ENCODE results near the gene KLK11. TPM values are rescaled to one million over a fixed set of nuclear protein-coding genes. Genes with fewer than 3 reads are reported as not detected.
"Not testable (repeated sequence)": the region's sequence is repeated elsewhere in the genome, so short reads cannot be mapped to it uniquely, and the experiment has no call there.

Gene KLK11
- total RNA-seq, 1 experiment from 2014 or later = not detected

DNA sequence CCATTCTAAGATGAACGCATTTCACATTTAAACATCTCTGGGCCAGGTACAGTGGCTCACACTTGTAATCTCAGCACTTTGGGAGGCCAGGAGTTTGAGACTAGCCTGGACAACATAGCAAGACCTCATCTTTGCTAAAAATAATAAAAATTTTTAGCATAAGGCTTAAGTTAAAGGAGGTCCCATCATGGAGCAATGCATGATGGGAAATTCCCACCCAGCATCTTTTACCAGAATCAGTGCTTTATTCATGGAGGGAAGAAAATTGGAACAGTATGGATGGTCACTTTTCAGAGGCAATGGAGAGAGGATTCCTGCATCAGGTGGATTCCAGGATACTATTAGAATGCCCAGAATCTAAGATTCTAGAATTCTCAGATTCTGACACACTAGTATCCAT, 21.2 kb downstream of the KLK11 start:
- DNase-seq (ENCODE audit: low read depth) = no peak

DNA sequence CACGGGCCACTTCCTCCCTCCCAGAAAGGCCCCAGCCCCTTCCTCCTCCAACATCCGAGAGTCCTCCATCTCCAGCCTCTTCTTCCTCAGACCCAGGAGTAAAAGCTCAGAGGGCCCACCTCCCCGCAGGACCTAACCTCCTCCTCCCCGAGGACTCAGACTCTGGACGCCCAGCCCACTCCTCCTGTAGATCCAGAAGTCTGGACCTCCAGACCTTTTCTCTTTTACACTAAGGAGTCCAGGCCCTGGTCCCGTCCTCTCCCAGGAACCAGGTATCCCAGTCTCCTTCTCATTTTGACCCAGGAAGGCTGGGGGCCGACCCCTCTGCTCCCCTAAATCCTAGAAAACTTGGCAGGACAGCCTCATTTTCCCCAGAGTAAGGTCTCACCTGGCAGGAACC, 23.1 kb downstream of the KLK11 start:
- DNase-seq (ENCODE audit: low read depth) = no peak

DNA sequence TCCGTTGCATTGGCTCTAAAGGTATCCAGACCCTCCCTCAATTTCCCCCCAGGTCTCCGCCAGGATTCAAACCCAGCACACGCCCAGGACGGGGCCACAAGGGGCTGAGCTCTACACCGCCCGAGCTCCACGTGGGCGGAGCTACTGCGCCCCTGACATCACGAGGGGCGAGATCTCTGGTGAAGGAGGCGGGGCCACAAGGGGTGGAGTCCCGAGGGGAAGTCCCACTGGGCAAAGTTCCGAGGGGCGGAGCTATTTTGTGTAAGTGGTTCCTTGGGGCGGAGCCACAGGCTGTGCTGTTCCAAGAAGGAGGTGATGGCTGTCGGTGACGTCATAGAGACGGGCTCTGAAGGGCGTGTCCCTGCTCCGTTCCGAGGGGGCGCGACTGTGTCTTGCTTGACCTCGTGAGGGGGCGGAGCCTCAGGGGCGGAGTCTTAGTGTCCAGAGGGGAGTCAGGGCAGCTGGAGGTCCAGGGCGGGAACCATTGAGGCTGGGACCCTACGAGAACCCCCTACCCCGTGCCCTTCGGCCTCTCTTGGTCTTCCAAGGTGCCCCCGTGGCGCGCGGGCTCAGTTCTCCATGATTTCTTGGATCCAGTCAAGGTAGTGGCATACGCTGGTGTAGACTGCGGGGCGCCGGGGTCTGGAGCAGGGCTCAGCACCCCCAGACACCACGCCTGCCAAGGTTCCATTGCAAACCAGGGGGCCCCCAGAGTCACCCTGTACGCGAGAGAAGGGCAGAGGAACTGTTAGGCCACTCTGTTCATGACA, 23.7 kb downstream of the KLK11 start:
- DNase-seq (ENCODE audit: low read depth) = peak; percentile 83

DNA sequence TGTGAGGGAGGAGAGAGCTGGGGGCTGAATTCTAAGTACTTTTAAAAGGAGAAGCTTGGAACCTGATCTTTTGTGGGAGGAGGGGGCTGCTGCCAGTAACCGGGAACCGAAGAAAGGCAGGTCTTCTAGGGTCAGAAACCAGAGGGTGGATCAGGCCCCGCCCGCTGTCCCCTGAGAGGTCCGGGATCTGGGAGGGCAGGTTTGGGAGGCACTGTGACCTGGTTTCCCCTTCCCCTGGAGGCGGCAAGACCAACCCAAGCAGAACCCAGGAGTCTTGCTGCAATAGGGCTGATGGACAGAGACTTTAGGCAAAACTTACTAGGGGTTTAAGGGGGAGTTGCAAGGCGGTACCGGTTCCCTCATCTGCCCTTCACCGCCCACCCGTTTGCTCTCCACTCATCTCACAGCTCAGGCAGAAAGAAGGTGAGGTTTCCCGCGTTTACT, 24.3 kb downstream of the KLK11 start:
- no peak for DNase-seq (ENCODE audit: low read depth)

DNA sequence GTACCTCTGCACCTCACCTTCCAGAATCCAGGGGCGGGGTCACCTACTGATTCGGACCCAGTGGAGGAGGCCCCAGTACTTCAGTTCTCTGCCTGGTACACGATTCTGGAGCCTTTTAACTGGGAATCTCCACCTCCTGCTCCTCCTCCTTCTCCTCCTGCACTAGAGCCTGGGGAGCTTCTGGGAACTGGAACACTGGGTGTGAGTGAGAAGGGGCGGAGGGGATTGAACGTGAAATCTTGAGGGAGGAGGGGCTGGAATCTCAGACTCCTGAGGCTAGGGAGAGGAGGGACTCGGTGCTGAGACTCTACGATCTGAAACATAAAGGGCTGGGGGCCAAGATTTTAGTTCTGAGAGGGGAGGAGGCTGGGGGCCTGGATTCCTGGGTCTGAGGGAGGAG, 24.9 kb downstream of the KLK11 start, which contains the start of gene KLK8:
Gene KLK8, minus strand, starts transcription at position 90 of the 400 bp plus-strand sequence. CDS start 437 bp downstream, outside the sequence.
- DNase-seq (ENCODE audit: low read depth) = no peak

DNA sequence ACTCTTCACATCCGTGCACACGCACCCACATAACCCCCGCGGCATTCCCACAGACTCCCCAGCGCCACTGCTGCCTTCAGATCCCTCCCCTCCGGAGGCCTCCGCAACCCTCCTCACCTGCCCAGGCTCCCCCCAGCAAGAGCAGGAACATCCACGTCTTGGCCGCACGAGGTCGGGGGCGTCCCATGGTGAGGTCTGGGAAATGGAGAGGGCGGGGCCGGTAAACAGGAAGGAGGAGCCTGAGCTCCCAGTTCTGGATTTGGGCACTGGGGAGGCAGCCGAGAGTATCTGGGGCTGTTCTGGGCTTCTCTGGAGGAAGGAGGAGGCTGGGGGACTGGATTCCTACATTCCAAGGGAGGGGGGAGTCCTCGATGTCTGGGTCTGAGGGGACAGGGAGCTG, 25.4 kb downstream of the KLK11 start:
- no peak for DNase-seq (ENCODE audit: low read depth)

DNA sequence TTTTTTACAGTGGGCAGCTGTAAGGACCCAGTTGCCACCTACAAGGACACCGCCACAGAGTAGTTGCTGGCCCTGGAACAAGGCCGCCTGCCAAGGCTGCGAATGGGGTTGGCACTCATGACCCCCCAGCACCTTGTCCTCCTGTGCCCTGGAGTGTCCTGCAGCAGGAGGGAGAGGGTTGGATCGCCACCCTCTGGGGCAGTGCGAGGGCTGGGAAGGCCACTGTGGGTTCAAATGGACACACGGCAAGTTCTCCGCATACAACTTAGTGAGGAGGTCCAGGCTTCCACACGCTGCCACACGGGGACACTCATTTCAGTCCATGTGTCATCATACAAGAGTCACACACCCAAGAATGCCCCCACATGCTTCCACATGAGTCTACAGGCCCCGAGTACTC, 26.0 kb downstream of the KLK11 start:
- no peak for DNase-seq (ENCODE audit: low read depth)

DNA sequence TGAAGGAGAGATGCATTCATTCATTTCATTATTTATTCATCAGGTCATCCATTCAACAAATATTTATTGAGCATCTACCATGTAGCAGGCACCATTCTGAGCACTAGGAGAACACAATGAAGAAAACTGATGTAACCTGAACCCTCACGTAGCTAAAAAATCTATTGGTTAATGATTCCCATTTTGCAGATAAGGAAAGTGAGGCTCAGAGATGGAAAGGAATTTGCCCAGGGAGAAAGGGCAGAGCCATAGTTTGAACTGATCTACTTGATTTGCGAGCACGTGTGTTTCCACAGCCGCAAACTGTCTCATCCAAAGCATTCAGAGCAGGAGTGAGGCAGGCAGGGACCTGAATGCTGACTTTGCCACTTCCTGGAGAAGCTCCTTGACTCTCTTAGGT, 27.7 kb downstream of the KLK11 start:
- no peak for DNase-seq (ENCODE audit: low read depth)

DNA sequence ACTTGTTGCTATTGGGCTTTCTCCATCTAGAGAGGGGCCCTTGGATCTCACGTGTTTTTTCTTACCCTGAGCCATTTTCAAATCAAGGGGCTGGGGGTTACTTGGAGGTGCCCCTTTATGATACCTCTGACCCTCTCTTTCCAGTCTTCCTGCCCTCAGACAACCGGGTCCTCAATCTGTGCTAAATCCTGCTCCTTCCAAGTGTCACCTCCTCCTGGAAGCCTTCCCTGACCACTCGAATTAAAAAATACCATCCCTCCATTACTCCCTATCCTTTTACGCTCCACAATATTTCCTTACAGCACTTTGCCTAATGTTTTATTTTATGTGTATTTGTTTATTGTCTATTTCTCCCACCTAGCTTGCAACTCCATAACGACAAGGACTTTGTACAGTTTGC, 28.4 kb downstream of the KLK11 start:
- no peak for DNase-seq (ENCODE audit: low read depth)

DNA sequence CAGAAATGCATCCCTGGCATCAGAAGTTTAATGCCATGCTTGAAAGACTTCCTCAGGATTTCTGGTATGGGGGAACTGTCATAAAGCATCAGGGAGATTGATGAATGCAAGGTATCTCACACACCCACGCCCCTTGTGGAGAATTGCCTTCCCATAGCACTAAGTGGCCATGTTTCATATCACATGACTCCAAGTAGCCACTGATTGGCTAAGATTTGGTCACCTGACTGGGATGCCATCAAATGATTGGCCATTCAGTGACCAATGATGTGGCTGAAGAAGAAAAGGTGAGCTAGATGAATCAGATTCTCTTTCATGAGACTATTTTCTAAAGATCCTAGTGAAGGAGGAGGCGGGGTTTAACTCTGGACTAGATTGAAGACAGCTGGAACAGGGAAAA, 32.3 kb downstream of the KLK11 start:
- no peak for DNase-seq (ENCODE audit: low read depth)

DNA sequence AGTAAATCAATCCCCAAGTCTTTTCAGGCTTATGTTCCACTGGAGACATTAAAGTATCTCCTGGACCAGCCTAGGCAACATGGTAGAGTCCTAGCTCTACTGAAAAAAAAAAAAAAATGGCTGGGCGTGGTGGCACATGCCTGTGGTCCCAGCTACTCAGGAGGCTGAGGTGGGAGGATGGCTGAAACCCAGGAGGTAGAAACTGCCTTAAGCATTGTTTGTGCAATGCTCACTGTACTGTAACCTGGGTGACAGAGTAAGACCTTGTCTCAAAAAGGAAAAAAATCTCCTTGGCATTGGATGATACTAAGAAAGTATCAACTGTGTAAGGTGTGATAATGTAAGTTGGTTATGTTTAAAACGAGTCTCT, 33.8 kb downstream of the KLK11 start:
- no peak for DNase-seq (ENCODE audit: low read depth)

DNA sequence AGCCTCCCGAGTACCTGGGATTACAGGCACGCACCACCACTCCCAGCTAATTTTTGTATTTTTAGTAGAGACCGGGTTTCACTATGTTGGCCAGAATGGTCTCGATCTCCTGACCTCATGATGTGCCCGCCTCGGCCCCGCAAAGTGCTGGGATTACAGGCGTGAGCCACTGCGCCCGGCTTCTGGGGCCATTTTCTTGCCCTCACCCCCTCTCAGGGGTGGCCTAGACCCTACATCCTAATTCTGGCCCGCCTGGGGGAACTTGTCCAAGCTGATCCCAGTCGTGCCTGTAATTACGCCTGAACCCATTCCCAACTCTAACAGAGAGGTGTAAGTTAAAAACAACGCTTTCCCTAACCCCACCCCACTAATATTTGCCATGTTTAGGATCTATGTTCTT, 42.0 kb downstream of the KLK11 start:
- DNase-seq (ENCODE audit: low read depth) = not testable (repeated sequence)

DNA sequence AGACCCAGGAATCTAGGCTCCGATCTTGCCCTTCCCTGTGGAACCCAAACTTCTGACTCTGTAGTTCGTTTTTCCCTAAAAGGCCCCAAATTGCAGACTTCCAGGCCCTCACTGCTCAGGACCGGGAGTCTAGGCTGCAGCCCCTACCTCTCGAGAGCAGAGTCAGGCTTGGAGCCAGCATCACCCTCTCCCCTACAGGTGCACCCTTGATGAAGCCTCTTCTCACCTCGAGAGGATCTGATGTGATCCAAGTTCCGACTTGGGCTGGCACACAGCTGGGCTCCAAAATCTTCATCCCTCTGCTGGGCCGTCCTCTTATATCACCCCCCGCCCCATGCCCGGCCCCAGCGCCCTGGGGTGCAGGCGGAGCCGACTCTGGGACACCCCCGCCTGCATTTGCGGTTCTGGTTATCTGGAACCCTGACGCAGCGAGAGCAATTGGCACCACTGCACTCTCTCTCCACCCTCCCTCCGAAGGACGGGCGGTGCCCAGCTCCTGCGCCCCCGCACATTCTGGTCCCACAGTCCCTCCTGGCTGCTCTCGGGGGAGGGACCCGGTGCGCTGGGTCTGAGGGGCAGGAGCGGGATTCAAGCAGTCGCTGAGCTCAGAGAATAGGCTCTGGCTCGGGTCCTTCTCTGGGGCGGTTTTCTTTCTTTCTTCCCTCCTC, 42.7 kb downstream of the KLK11 start, which contains the start of gene KLK7:
Gene KLK7, minus strand, starts transcription at position 293 of the 668 bp plus-strand sequence. CDS start 1,518 bp downstream, outside the sequence.
- DNase-seq (ENCODE audit: low read depth) = peak; percentile 46

DNA sequence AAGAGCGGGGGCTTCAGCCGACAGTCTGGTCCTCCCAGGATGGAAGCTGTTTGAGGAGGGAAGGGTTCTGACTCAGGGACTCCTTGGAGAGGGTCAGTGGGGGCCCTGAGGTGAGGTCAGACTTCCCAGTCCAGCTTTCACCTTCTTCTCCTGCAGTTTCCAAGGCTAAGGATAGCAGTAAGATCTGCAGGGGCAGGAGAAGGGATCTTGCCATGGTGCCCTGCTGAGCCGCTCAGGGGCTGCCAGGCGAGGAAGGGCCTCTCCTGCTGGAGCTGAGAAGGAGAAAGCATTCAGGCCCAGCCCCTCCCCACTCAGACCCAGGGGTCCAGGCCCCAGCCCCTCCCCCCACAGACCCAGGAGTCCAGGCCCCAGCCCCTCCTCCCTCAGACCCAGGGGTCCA, 44.2 kb downstream of the KLK11 start:
- DNase-seq (ENCODE audit: low read depth) = no peak

DNA sequence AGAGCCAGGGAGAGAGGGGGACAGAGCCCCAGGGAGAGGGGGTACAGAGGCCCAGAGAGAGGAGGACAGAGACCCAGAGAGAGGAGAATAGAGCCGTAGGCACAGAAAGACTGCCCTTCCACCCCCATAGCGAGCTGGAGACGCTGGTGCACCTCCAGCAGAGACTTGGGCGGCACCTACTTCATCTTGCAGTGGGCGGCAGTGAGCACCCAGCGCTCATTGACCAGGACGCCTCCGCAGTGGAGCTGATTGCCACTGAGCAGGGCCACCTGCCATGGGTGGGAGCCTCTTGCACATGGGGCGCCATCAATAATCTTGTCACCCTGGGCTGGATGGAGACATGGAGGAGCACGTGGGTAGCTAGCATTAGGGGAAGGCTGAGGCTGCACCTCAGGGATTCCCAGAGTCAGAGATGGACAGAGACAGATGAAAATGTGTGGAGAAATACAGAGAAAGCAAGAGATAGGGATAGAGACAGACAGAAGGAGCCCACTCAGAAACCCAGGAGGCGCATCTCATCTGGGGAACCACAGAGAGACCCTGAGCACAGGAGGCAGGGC, 44.7 kb downstream of the KLK11 start:
- DNase-seq (ENCODE audit: low read depth) = no peak

DNA sequence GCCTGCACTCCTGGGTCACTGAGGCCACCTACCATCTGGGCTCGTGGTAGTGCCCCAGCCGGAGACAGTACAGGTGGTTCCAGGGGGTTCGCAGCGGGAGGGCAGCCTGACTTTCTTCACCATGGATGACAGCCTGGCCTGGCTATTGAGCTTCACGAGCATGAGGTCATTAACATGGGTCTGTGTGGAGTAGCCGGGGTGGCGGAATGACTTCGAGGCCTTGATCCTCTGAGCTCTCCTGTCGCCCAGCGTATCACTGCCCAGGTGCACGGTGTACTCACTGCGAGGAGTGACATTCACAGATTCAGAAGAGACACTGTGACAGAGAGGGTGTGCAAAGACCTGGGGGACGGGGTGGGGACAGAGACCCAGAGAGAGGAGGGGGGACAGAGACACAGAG, 46.2 kb downstream of the KLK11 start:
- DNase-seq (ENCODE audit: low read depth) = no peak

DNA sequence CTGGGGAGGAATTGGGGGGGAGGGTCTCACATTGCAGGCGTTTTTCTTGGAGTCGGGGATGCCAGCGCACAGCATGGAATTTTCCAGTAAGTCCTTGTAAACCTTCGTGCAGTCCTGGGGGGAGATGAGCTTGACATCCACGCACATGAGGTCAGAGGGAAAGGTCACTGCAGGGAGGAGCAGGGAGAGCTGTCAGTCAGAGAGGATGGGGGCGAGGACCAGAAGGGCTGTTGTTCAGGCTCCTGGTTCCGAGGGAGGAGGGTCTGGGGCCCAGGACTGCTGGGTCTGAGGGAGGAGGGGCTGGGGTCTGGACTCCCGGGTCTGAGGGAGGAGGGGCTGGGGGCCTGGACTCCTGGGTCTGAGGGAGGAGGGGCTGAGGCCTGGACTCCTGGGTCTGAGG, 46.7 kb downstream of the KLK11 start:
- no peak for DNase-seq (ENCODE audit: low read depth)

DNA sequence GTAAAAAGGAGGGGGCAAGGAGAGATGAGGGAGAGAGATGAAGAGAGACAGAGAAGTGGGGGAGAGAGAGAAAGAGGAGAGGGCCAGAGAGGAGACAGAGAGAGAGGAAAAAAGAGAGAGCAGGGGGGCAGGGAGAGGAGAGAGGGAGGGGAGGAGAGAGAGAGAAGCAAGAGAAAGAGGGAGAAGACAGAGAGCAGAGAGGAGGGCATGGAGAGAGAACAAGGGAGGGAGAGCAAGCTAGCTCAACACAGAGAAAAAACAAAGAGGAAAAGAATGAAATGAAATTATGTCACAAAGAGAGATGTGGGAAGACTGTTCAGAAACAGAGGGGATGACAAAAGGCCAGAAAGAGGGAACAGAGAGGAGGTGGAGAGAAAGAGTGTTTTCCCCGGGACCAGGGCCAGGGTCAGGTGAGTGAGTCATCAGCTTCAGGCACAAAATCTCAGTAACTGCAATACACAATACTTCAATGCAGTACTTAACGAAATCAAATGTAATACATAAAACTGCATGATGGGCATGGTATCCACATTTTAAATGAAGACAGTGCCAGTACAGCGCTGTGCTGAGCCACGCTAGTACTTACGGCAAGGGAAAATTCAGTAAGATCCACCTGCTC, 47.5 kb downstream of the KLK11 start:
- DNase-seq (ENCODE audit: low read depth) = no peak

DNA sequence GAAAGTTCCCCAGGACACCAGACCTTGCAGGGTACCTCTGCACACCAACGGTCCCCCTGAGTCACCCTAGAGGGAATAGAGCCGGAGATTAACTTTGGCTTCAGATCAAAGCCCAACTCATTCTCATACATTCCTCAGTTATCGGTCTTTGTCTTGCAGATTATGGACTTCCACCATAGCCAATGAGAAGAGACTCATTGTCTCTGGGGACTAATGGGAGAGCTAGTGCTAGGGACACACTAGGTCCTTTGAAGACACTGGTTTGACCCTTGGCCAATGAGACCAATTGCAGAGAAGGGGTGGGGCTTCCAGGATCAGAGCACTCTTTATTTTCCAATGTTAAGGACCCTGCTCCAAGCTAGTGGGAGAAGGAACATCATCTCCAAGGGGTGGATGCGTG, 48.8 kb downstream of the KLK11 start:
- DNase-seq (ENCODE audit: low read depth) = no peak

DNA sequence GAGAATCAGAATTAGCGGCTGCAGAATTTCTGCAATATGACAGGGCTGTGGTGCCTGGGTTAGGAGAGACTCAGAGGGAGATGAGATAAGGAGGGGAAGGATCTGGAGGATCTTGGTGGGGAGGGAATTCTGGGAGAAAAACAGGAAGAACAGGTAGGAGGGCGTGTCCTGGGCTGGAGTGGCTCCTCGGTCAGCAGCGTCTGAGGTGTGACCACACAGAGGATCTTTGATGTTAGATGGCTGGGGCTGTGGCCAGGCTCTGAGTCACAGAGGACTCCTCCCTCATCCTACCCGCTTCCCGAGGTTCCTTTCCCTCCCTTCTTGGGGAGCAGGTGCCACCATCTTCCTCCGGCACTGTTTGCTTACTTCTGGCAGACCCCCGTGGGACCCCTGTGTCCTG, 50.6 kb downstream of the KLK11 start:
- peak; percentile 63 for DNase-seq (ENCODE audit: low read depth)

DNA sequence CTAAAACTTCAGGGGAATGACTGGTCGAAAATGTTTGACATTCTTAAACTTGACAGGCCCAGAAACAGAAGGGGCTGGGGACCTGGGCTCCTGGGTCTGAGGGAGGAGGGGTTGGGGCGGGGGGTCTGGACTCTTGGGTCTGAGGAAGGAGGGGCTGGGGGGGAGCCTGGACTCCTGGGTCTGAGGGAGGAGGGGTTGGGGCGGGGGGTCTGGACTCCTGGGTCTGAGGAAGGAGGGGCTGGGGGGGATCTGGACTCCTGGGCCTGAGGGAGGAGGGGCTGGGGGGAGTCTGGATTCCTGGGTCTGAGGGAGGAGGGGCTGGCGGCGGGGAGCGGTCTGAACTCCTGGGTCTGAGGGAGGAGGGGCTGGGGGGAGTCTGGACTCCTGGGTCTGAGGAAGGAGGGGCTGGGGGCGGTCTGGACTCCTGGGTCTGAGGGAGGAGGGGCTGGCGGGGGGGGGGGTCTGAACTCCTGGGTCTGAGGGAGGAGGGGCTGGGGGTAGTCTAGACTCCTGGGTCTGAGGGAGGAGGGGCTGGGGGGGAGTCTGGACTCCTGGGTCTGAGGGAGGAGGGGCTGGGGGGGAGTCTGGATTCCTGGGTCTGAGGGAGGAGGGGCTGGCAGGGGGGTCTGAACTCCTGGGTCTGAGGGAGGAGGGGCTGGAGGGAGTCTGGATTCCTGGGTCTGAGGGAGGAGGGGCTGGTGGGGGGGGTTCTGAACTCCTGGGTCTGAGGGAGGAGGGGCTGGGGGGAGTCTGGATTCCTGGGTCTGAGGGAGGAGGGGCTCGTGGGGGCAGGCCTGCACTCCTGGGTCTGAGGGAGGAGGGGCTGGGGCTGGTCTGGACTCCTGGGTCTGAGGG, 51.5 kb downstream of the KLK11 start:
- no peak for DNase-seq (ENCODE audit: low read depth)

Data from Daoy (cell line).